Chondrocyte (in vitro differentiated cells): Measurements from ENCODE around the gene DNAH2. TPM values are rescaled to one million over a fixed set of nuclear protein-coding genes. Genes with fewer than 3 reads are reported as not detected.

ENCODE experiments used
- DNase-seq: peaks from one replicate; pipeline ENCODE4 v3.0.0; 2021; ENCODE audit warnings: mixed read lengths, low spot score
- H3K27ac Mint-ChIP-seq: one replicate; pipeline ENCODE4 v1.8.0; 2021; ENCODE audit warnings: mild to moderate bottlenecking, moderate library complexity, mixed read lengths; ENCODE audit not compliant: unreplicated experiment
- H3K27me3 Mint-ChIP-seq: 2 replicates; pipeline ENCODE4 v1.8.0; 2021; ENCODE audit warnings: low read depth, mixed read lengths
- H3K36me3 Mint-ChIP-seq: 2 replicates; pipeline ENCODE4 v1.8.0; 2021; ENCODE audit warnings: low read depth, mixed read lengths
- H3K4me1 Mint-ChIP-seq: 2 replicates; pipeline ENCODE4 v1.8.0; 2021; ENCODE audit warnings: low read depth, mild to moderate bottlenecking, mixed read lengths
- H3K4me3 Mint-ChIP-seq: one replicate; pipeline ENCODE4 v1.8.0; 2021; ENCODE audit warnings: mild to moderate bottlenecking, moderate library complexity, mixed read lengths; ENCODE audit not compliant: unreplicated experiment
- H3K9me3 Mint-ChIP-seq: 2 replicates; pipeline ENCODE4 v1.8.0; 2021; ENCODE audit warnings: low read depth, mixed read lengths
- CTCF ChIP-seq: fragments of 200-600 bp; sonication (generic); IDR thresholded peaks from 2 replicates; pipeline ENCODE4 v1.5.0; 2021; ENCODE audit warnings: antibody characterized with exemption, mild to moderate bottlenecking, moderate library complexity
- total RNA-seq: library from RNA; stranded (reverse); gene quantifications from 3 replicates; pipeline ENCODE4 v1.2.1, GENCODE V29; 2021

The DNAH2 gene
- total RNA-seq, 1 donor from 2014 or later = not detected

DNA sequence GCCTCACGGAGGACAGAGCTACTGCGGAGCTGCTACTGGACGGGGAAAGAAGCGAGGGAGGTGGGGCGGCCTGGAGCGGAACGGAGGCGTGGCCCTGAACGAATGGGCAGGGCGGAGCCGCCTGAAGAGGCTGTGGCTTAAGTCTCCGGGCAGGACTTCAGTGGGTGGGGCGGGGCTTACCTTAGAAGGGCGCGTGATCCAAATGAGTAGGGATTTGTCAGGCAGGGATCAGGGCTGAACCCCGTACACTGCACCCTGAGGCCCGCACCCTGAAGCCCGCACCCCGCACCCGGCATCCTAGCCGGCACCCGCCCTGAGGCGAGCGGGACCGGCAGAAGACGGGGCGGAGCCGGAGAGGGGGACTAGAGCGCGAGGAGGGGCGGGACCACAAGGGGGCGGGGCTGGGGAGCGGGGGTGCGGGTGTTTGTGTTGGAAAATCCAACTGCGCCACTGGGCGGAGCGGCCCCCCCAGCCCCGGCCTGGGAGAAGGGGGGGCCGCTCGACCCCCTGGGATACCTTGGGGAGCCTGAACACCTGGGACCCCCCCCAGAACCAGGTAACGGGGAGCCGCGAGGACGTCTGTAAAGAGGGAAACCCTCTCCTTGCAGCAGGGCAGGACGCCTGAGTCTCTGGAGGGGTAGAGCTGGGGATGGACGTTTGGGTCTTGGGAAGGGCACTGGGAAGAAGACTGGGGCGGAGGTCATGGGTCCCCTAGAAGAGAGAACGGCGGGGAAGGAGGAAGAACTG lies 116.4 kb downstream of the DNAH2 start, which contains the start of gene KDM6B:
Gene KDM6B (plus strand): TSS at position 423 of the 747 bp plus-strand sequence. CDS start 11,338 bp downstream, outside the sequence.
- Mint-ChIP-seq H3K36me3 (no peaks in the 10 kb centered on the region), H3K9me3 (no peaks in the 10 kb centered on the region), H3K27me3 (peaks cover 13% of the 10 kb centered on the region), H3K27ac (peak within 1 kb of the TSS; percentile 97), H3K4me3 (peak within 1 kb of the TSS; percentile 91), H3K4me1 (peaks cover 39% of the 10 kb centered on the region)
- peak; percentile 97 for DNase-seq
- TF ChIP-seq CTCF = no peak

GRCh38 chr17:7834542-7834956 lies 117.0 kb downstream of the DNAH2 start:
- TF ChIP-seq CTCF = no peak
- peak overlapping the region; percentile 97 for H3K27ac Mint-ChIP-seq
- H3K9me3 Mint-ChIP-seq = no peaks in the 10 kb centered on the region
- H3K36me3 Mint-ChIP-seq = no peaks in the 10 kb centered on the region
- no peak for DNase-seq
- H3K4me1 Mint-ChIP-seq = peaks cover 44% of the 10 kb centered on the region
- H3K27me3 Mint-ChIP-seq = peaks cover 8% of the 10 kb centered on the region
- H3K4me3 Mint-ChIP-seq = peak overlapping the region; percentile 91

- H3K4me3 Mint-ChIP-seq = peak overlapping the region; percentile 93
- H3K27ac Mint-ChIP-seq = peak overlapping the region; percentile 97
Observed at GRCh38 chr17:7834957-7835813, 117.6 kb downstream of the DNAH2 start.

GRCh38 chr17:7835814-7836595 lies 118.5 kb downstream of the DNAH2 start:
- Mint-ChIP-seq H3K36me3 (peaks cover 1% of the 10 kb centered on the region), H3K27ac (peak overlapping the region; percentile 99), H3K4me1 (peaks cover 59% of the 10 kb centered on the region), H3K9me3 (no peaks in the 10 kb centered on the region), H3K27me3 (peaks cover 1% of the 10 kb centered on the region), H3K4me3 (peak overlapping the region; percentile 93)
- no peak for DNase-seq
- no peak for TF ChIP-seq CTCF

More at GRCh38 chr17:7834957-7835813, 117.6 kb downstream of the DNAH2 start:
- peaks cover 8% of the 10 kb centered on the region for H3K27me3 Mint-ChIP-seq
- H3K36me3 Mint-ChIP-seq = peaks cover 1% of the 10 kb centered on the region
- H3K9me3 Mint-ChIP-seq = no peaks in the 10 kb centered on the region
- peak; percentile 97 for DNase-seq
- peak; percentile 95 for TF ChIP-seq CTCF
- peaks cover 51% of the 10 kb centered on the region for H3K4me1 Mint-ChIP-seq
